Panc1 (cell line): ENCODE results near the gene RBM47. TPM values are rescaled to one million over a fixed set of nuclear protein-coding genes. Genes with fewer than 3 reads are reported as not detected.

Source experiments
- ATAC-seq: fragments of 200-7000 bp; cut with Tn5 transposase; 2 replicates; pipeline ENCODE4 v1.9.1; 2020; ENCODE audit warnings: mild to moderate bottlenecking, moderate library complexity
- BruUV-seq: library from RNA; stranded (reverse); fragments of 400-500 nt; replicated peaks from 2 replicates; lab custom pipeline; 2021; lab: Mats Ljungman, UMichigan
- CTCF ChIA-PET: fragments of 300-600 bp; sonication (Branson Sonifier 250); formaldehyde crosslinking; loops from one replicate; lab custom pipeline; 2022; ENCODE audit warnings: antibody characterized with exemption; lab: Charles Lee
- POLR2A ChIA-PET: fragments of 300-600 bp; sonication (Branson Sonifier 250); formaldehyde crosslinking; loops from one replicate; lab custom pipeline; 2022; ENCODE audit warnings: antibody characterized with exemption; lab: Charles Lee
- DNase-seq: peaks from one replicate; pipeline ENCODE4 v3.0.0-alpha.2; 2010; ENCODE audit warnings: low read depth, low spot score
- H3K27ac ChIP-seq: 2 replicates; pipeline ENCODE4 v1.5.1; 2011; ENCODE audit warnings: mild to moderate bottlenecking, low read length, inconsistent platforms
- H3K27me3 ChIP-seq: fragments of 200-500 bp; sonication (Bioruptor generic); 2 replicates; pipeline ENCODE4 v1.6.0; 2014; ENCODE audit warnings: low read length, inconsistent platforms; ENCODE audit not compliant: control insufficient read depth, insufficient read depth
- H3K36me3 ChIP-seq: fragments of 200-500 bp; sonication (Bioruptor generic); 2 replicates; pipeline ENCODE4 v1.5.1; 2014; ENCODE audit warnings: inconsistent platforms, mild to moderate bottlenecking, low read length, moderate library complexity; ENCODE audit not compliant: control insufficient read depth, insufficient read depth
- H3K4me1 ChIP-seq: 2 replicates; pipeline ENCODE4 v1.5.1; 2011; ENCODE audit warnings: inconsistent platforms, mild to moderate bottlenecking, low read length, moderate library complexity; ENCODE audit not compliant: control insufficient read depth, insufficient read depth
- H3K4me3 ChIP-seq, 2 experiments: 2 replicates each; pipeline ENCODE4 v1.5.1; 2011 to 2012; ENCODE audit warnings: low read depth in 2 of 2, low read length in 2 of 2, mild to moderate bottlenecking in 2 of 2, inconsistent platforms in 1 of 2, moderate library complexity in 1 of 2
- H3K9me3 ChIP-seq: fragments of 200-500 bp; sonication (Bioruptor generic); 2 replicates; pipeline ENCODE4 v1.5.1; 2014; ENCODE audit warnings: low read depth, mild to moderate bottlenecking, inconsistent platforms, low read length, moderate library complexity; ENCODE audit not compliant: control insufficient read depth, insufficient read depth
- POLR2AphosphoS5 ChIP-seq: IDR thresholded peaks from 2 replicates; pipeline ENCODE4 v1.6.1; 2012; ENCODE audit warnings: mild to moderate bottlenecking, low read depth, low read length, moderate library complexity
- SIN3A ChIP-seq: IDR thresholded peaks from 2 replicates; pipeline ENCODE4 v1.6.1; 2012; ENCODE audit warnings: low read depth, mild to moderate bottlenecking, low read length, moderate library complexity, borderline replicate concordance; ENCODE audit not compliant: insufficient read depth
- TCF7L2 ChIP-seq: IDR thresholded peaks from 2 replicates; pipeline ENCODE4 v1.6.1; 2011; ENCODE audit warnings: mild to moderate bottlenecking, low read depth, low read length, inconsistent platforms
- in situ Hi-C: cut with HindIII; loops from 2 replicates; pipeline ENCODE4 v1.10.0; 2016; ENCODE audit warnings: low sequenced_read_pairs, low pct_unique_long_range_greater_than_20kb
- intact Hi-C: fragments of 100-400 bp; cut with micrococcal nuclease; formaldehyde crosslinking; loops from one replicate; pipeline ENCODE4 v1.10.0; 2022; ENCODE audit not compliant: unreplicated experiment
- total RNA-seq: library from RNA; stranded (reverse); gene quantifications from one replicate; pipeline ENCODE4 v1.2.1, GENCODE V29; 2021; ENCODE audit not compliant: unreplicated experiment
- TF ChIP-seq, protein P1 (sequence below): fragments of 450-650 bp; IDR thresholded peaks from 2 replicates; pipeline ENCODE4 v1.5.1; 2017; ENCODE audit warnings: mild to moderate bottlenecking
- TF ChIP-seq, protein P2 (sequence below), 2 experiments: IDR thresholded peaks; 2 replicates each; pipeline ENCODE4 v1.6.1; 2011 to 2012; ENCODE audit warnings: low read depth in 2 of 2, control low read depth in 1 of 2, low read length in 1 of 2, mild to moderate bottlenecking in 1 of 2, moderate library complexity in 1 of 2; ENCODE audit not compliant: insufficient read depth in 1 of 2

Gene RBM47
- total RNA-seq, 1 experiment from 2014 or later = 2.0 TPM

DNA sequence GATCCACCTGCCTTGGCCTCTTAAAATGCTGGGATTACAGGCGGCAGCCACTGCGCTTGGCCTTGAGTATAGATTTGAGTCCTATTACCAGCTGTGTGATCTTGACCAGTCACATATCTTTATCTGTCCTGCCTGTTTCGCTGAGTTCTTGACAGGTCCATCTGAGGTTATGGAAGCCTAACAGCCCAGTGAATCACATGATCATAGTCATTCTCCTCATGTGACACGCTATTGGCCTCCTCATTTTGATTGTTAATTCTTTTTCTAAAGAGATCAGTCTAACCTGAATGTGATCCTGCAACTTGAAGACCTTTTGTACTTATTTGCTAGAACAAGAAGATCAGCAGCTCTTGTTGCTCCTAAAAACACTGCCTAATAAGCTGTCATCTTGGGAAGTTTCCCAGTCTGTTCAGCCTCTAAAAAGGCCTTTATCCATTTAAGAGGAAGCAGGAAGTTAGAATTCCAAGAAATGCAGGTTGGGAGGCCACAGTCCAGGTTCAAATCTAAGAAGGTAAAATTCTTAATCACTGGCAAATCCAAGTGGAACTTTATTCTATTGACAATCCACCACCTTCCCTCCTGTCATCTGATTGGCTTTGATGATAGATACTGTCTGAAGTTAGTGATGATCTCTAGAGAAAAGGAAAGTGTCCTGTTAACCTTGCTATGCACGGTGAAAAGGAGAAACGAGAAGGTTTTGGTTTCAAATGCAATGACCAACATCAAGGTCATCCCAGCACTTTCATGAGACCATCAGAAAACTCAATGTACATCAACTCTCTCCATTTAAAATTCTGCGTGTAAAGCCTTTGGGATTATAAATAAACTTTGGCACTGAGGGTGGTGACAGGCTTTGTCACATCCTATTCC, 207.6 kb downstream of the RBM47 start:
- BruUV-seq = no TSS peak
- no peaks in the 10 kb centered on the region for H3K4me1 ChIP-seq
- CTCF ChIA-PET = no interaction called here

DNA sequence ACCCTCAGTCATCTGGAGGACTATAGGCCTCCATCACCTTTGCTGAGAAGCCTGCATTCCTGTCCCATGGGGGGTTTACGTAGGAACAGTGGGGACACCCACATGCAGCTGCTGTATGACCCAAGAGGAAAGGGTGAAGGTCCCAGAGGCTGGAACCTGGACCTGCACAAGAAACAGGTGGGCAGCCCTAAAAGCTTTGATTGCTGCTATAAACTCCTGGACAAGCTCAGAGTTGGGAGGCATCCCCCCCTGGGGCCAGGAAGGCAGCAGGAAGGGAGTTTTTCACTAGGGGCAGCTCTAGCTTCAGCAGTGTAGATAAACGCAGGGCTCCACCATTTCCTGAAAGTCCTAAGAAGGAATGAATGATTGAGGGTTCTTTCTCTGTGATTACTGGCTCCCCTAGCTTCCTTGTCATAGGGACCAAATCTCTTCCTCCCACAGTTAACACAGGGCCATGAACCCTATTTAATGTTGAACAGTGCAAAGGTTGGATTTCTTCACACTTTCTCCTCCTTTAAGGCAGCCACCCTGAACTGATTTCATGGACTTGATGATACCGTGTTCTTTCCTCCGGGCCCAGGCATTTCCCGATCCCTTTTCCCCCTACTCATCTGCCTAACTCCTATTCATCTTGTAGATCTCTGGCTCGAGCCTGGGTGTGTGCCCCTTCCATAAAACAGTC, 210.3 kb downstream of the RBM47 start:
- no peaks in the 10 kb centered on the region for H3K27me3 ChIP-seq
- no peak overlapping the region for H3K27ac ChIP-seq
- H3K36me3 ChIP-seq = no peaks in the 10 kb centered on the region
- no peak for DNase-seq
- ATAC-seq = no peak
- no peaks in the 10 kb centered on the region for H3K4me1 ChIP-seq
- CTCF ChIA-PET = interaction anchor here (0.6 kb wide), 1 partner anchor 61 kb away, joined by 3 read pairs; no protein-coding TSS in a partner anchor
- no TSS peak for BruUV-seq
- POLR2A ChIA-PET = interaction anchor here (0.6 kb wide), 1 partner anchor 364 kb away, joined by 4 read pairs; no protein-coding TSS in a partner anchor
- H3K9me3 ChIP-seq = no peaks in the 10 kb centered on the region
- intact Hi-C loops (no loop called here), in situ Hi-C loops (no loop called here)
- H3K4me3 ChIP-seq = no peak overlapping the region
- TF ChIP-seq, protein P1, sequence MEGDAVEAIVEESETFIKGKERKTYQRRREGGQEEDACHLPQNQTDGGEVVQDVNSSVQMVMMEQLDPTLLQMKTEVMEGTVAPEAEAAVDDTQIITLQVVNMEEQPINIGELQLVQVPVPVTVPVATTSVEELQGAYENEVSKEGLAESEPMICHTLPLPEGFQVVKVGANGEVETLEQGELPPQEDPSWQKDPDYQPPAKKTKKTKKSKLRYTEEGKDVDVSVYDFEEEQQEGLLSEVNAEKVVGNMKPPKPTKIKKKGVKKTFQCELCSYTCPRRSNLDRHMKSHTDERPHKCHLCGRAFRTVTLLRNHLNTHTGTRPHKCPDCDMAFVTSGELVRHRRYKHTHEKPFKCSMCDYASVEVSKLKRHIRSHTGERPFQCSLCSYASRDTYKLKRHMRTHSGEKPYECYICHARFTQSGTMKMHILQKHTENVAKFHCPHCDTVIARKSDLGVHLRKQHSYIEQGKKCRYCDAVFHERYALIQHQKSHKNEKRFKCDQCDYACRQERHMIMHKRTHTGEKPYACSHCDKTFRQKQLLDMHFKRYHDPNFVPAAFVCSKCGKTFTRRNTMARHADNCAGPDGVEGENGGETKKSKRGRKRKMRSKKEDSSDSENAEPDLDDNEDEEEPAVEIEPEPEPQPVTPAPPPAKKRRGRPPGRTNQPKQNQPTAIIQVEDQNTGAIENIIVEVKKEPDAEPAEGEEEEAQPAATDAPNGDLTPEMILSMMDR = no peak
- TF ChIP-seq POLR2AphosphoS5 (no peak), TCF7L2 (no peak), SIN3A (no peak)
- TF ChIP-seq, protein P2, sequence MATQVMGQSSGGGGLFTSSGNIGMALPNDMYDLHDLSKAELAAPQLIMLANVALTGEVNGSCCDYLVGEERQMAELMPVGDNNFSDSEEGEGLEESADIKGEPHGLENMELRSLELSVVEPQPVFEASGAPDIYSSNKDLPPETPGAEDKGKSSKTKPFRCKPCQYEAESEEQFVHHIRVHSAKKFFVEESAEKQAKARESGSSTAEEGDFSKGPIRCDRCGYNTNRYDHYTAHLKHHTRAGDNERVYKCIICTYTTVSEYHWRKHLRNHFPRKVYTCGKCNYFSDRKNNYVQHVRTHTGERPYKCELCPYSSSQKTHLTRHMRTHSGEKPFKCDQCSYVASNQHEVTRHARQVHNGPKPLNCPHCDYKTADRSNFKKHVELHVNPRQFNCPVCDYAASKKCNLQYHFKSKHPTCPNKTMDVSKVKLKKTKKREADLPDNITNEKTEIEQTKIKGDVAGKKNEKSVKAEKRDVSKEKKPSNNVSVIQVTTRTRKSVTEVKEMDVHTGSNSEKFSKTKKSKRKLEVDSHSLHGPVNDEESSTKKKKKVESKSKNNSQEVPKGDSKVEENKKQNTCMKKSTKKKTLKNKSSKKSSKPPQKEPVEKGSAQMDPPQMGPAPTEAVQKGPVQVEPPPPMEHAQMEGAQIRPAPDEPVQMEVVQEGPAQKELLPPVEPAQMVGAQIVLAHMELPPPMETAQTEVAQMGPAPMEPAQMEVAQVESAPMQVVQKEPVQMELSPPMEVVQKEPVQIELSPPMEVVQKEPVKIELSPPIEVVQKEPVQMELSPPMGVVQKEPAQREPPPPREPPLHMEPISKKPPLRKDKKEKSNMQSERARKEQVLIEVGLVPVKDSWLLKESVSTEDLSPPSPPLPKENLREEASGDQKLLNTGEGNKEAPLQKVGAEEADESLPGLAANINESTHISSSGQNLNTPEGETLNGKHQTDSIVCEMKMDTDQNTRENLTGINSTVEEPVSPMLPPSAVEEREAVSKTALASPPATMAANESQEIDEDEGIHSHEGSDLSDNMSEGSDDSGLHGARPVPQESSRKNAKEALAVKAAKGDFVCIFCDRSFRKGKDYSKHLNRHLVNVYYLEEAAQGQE (IDR thresholded peaks at IDR 0.05; ENCODE audit: insufficient read depth in 1 of 2, low read depth in 2 of 2, low read length in 1 of 2) = no peak

More for the DNA sequence above, 207.6 kb downstream of the RBM47 start:
- intact Hi-C loops = no loop called here
- H3K36me3 ChIP-seq = no peaks in the 10 kb centered on the region
- H3K4me3 ChIP-seq = no peak overlapping the region
- DNase-seq (no peak), ATAC-seq (no peak)
- POLR2A ChIA-PET = no interaction called here
- H3K9me3 ChIP-seq = no peaks in the 10 kb centered on the region
- no peak overlapping the region for H3K27ac ChIP-seq
- in situ Hi-C loops = no loop called here
- H3K27me3 ChIP-seq = no peaks in the 10 kb centered on the region
- no peak for TF ChIP-seq TCF7L2
- TF ChIP-seq POLR2AphosphoS5 = no peak
- no peak for TF ChIP-seq SIN3A
- TF ChIP-seq, protein P1 = no peak
- TF ChIP-seq, protein P2 (IDR thresholded peaks at IDR 0.05; ENCODE audit: insufficient read depth in 1 of 2, low read depth in 2 of 2, low read length in 1 of 2) = no peak
